Measurements from ENCODE around the gene CHD3. TPM values are rescaled to one million over a fixed set of nuclear protein-coding genes. Genes with fewer than 3 reads are reported as not detected.

CHD3 gene
- total RNA-seq, 1 experiment from 2014 or later: 191 TPM

DNA sequence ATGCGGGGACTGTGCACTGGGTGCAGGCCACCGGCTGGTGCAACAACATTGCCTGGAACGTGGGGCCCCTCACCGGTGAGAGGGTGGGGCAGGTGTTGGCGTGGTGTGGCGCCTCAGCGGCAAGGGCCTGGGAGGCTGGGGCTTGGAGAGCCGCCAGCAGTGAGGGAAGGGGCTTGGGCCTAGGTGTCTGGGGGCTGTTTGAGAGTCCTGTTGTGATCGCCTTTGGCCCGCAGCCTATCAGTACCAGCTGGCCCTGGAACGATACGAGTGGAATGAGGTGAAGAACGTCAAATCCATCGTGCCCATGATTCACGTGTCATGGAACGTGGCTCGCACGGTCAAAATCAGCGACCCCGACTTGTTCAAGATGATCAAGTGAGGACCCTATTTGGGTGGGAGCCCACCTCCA is 36.3 kb upstream of the CHD3 start:
- H3K9me2 ChIP-seq (replicated peaks; ENCODE audit: insufficient read depth, low read length): no peaks in the 10 kb centered on the region
- peaks cover 17% of the 10 kb centered on the region; the same call in 1 of the 2 replicates for H3K36me3 ChIP-seq (ENCODE audit: insufficient read depth, low read length)
- H3K9ac ChIP-seq (ENCODE audit: low read length): peak overlapping the region; percentile 46
- peak overlapping the region; percentile 11; the same call in 1 of the 2 replicates for H3K4me3 ChIP-seq (ENCODE audit: low read length)
- H3K27ac ChIP-seq (ENCODE audit: low read length): no peak overlapping the region
- H3K4me1 ChIP-seq (ENCODE audit: low read length): peaks cover 47% of the 10 kb centered on the region
- no peak overlapping the region for H2AFZ ChIP-seq (ENCODE audit: low read length)
- peak overlapping the region; percentile 32 for H3K4me2 ChIP-seq (ENCODE audit: low read depth, low read length, poor library complexity, severe bottlenecking)
- H3K79me2 ChIP-seq (ENCODE audit: low read length): peaks cover 11% of the 10 kb centered on the region
- H3K27me3 ChIP-seq (ENCODE audit: low read length): no peaks in the 10 kb centered on the region
- DNase-seq: no peak
- no peaks in the 10 kb centered on the region for H4K20me1 ChIP-seq (ENCODE audit: insufficient read depth, low read depth, low read length)
- H3K9me3 ChIP-seq (ENCODE audit: low read length): no peaks in the 10 kb centered on the region

DNA sequence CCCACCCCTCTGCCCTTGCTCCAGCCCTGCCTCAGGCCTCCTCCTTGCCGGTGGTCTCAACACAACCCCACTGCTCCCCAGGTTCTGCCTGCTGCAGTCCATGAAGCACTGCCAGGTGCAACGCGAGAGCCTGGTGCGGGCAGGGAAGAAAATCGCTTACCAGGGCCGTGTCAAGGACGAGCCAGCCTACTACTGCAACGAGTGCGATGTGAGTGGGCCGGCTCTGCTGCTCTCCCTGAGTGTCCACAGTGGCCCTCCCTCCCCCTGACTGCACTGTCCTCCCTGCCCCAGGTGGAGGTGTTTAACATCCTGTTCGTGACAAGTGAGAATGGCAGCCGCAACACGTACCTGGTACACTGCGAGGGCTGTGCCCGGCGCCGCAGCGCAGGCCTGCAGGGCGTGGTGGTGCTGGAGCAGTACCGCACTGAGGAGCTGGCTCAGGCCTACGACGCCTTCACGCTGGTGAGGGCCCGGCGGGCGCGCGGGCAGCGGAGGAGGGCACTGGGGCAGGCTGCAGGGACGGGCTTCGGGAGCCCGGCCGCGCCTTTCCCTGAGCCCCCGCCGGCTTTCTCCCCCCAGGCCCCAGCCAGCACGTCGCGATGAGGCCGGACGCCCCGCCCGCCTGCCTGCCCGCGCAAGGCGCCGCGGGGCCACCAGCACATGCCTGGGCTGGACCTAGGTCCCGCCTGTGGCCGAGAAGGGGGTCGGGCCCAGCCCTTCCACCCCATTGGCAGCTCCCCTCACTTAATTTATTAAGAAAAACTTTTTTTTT is 35.5 kb upstream of the CHD3 start:
- Histone ChIP-seq H3K4me2 (ENCODE audit: low read depth, low read length, poor library complexity, severe bottlenecking) (no peak overlapping the region), H3K27me3 (ENCODE audit: low read length) (no peaks in the 10 kb centered on the region), H3K4me1 (ENCODE audit: low read length) (peaks cover 51% of the 10 kb centered on the region), H3K4me3 (ENCODE audit: low read length) (no peak overlapping the region), H3K9me2 (replicated peaks; ENCODE audit: insufficient read depth, low read length) (no peaks in the 10 kb centered on the region), H4K20me1 (ENCODE audit: insufficient read depth, low read depth, low read length) (no peaks in the 10 kb centered on the region), H3K9me3 (ENCODE audit: low read length) (no peaks in the 10 kb centered on the region), H3K79me2 (ENCODE audit: low read length) (peaks cover 13% of the 10 kb centered on the region), H3K9ac (ENCODE audit: low read length) (no peak overlapping the region), H3K36me3 (ENCODE audit: insufficient read depth, low read length) (peaks cover 17% of the 10 kb centered on the region; the same call in 1 of the 2 replicates), H2AFZ (ENCODE audit: low read length) (no peak overlapping the region), H3K27ac (ENCODE audit: low read length) (no peak overlapping the region)
- no peak for DNase-seq

DNA sequence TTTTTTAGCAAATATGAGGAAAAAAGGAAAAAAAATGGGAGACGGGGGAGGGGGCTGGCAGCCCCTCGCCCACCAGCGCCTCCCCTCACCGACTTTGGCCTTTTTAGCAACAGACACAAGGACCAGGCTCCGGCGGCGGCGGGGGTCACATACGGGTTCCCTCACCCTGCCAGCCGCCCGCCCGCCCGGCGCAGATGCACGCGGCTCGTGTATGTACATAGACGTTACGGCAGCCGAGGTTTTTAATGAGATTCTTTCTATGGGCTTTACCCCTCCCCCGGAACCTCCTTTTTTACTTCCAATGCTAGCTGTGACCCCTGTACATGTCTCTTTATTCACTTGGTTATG is 34.9 kb upstream of the CHD3 start:
- no peak for DNase-seq
- no peaks in the 10 kb centered on the region for H3K9me3 ChIP-seq (ENCODE audit: low read length)
- no peak overlapping the region for H2AFZ ChIP-seq (ENCODE audit: low read length)
- H4K20me1 ChIP-seq (ENCODE audit: insufficient read depth, low read depth, low read length): no peaks in the 10 kb centered on the region
- H3K27ac ChIP-seq (ENCODE audit: low read length): no peak overlapping the region
- no peaks in the 10 kb centered on the region for H3K9me2 ChIP-seq (replicated peaks; ENCODE audit: insufficient read depth, low read length)
- H3K4me2 ChIP-seq (ENCODE audit: low read depth, low read length, poor library complexity, severe bottlenecking): no peak overlapping the region
- peaks cover 19% of the 10 kb centered on the region for H3K79me2 ChIP-seq (ENCODE audit: low read length)
- H3K27me3 ChIP-seq (ENCODE audit: low read length): no peaks in the 10 kb centered on the region
- peaks cover 17% of the 10 kb centered on the region; the same call in 1 of the 2 replicates for H3K36me3 ChIP-seq (ENCODE audit: insufficient read depth, low read length)
- H3K4me1 ChIP-seq (ENCODE audit: low read length): peaks cover 56% of the 10 kb centered on the region
- no peak overlapping the region for H3K4me3 ChIP-seq (ENCODE audit: low read length)
- no peak overlapping the region for H3K9ac ChIP-seq (ENCODE audit: low read length)

DNA sequence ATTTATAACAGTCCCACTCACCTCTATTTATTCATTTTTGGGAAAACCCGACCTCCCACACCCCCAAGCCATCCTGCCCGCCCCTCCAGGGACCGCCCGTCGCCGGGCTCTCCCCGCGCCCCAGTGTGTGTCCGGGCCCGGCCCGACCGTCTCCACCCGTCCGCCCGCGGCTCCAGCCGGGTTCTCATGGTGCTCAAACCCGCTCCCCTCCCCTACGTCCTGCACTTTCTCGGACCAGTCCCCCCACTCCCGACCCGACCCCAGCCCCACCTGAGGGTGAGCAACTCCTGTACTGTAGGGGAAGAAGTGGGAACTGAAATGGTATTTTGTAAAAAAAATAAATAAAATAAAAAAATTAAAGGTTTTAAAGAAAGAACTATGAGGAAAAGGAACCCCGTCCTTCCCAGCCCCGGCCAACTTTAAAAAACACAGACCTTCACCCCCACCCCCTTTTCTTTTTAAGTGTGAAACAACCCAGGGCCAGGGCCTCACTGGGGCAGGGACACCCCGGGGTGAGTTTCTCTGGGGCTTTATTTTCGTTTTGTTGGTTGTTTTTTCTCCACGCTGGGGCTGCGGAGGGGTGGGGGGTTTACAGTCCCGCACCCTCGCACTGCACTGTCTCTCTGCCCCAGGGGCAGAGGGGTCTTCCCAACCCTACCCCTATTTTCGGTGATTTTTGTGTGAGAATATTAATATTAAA is 34.4 kb upstream of the CHD3 start:
- no peaks in the 10 kb centered on the region for H3K27me3 ChIP-seq (ENCODE audit: low read length)
- H3K36me3 ChIP-seq (ENCODE audit: insufficient read depth, low read length): peaks cover 17% of the 10 kb centered on the region; the same call in 1 of the 2 replicates
- H3K4me1 ChIP-seq (ENCODE audit: low read length): peaks cover 62% of the 10 kb centered on the region
- no peak overlapping the region for H3K9ac ChIP-seq (ENCODE audit: low read length)
- H3K27ac ChIP-seq (ENCODE audit: low read length): no peak overlapping the region
- DNase-seq: no peak
- no peaks in the 10 kb centered on the region for H3K9me2 ChIP-seq (replicated peaks; ENCODE audit: insufficient read depth, low read length)
- H2AFZ ChIP-seq (ENCODE audit: low read length): no peak overlapping the region
- peaks cover 22% of the 10 kb centered on the region for H3K79me2 ChIP-seq (ENCODE audit: low read length)
- no peaks in the 10 kb centered on the region for H3K9me3 ChIP-seq (ENCODE audit: low read length)
- no peaks in the 10 kb centered on the region for H4K20me1 ChIP-seq (ENCODE audit: insufficient read depth, low read depth, low read length)
- no peak overlapping the region for H3K4me2 ChIP-seq (ENCODE audit: low read depth, low read length, poor library complexity, severe bottlenecking)
- no peak overlapping the region for H3K4me3 ChIP-seq (ENCODE audit: low read length)

DNA sequence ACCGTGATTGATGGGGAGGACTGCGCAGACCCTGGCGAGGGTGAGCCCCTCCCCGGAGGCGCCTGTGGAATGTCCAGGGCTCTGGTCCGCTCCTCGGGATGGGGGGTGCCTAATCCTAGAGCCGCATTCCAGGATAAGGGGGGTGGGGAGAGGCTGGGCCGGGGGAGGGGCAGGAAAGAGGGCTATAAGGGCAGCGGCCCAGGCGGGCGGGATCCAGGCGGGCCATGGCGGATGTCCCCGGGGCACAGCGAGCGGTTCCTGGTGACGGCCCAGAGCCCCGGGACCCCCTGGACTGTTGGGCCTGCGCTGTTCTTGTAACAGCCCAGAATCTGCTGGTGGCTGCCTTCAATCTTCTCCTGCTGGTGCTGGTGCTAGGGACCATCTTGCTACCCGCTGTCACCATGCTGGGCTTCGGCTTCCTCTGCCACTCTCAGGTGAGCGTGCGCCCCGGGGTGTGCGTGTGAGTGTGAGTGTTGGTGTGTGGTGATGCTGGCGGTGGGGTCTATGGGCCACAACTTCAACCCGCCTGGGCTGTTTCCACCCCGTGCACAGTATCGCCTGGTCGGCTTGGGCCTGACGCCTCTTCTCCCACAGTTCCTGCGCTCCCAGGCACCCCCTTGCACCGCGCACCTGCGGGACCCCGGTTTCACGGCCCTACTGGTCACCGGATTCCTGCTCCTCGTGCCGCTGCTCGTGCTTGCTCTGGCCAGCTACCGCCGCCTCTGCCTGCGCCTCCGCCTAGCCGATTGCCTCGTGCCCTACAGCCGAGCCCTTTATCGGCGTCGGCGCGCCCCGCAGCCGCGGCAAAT is 33.5 kb upstream of the CHD3 start, which contains the start of gene TMEM88:
Gene TMEM88, plus strand, starts transcription at position 216 of the 809 bp plus-strand sequence. Its CDS starts 9 bp downstream, at position 225.
- Histone ChIP-seq H3K4me3 (ENCODE audit: low read length) (peak within 1 kb of the TSS; percentile 76), H4K20me1 (ENCODE audit: insufficient read depth, low read depth, low read length) (no peaks in the 10 kb centered on the region), H2AFZ (ENCODE audit: low read length) (no peak within 1 kb of the TSS), H3K27me3 (ENCODE audit: low read length) (no peaks in the 10 kb centered on the region), H3K27ac (ENCODE audit: low read length) (peak within 1 kb of the TSS; percentile 91), H3K4me2 (ENCODE audit: low read depth, low read length, poor library complexity, severe bottlenecking) (peak within 1 kb of the TSS; percentile 91), H3K4me1 (ENCODE audit: low read length) (peaks cover 58% of the 10 kb centered on the region), H3K9me2 (replicated peaks; ENCODE audit: insufficient read depth, low read length) (no peaks in the 10 kb centered on the region), H3K36me3 (ENCODE audit: insufficient read depth, low read length) (peaks cover 17% of the 10 kb centered on the region; the same call in 1 of the 2 replicates), H3K9me3 (ENCODE audit: low read length) (no peaks in the 10 kb centered on the region), H3K79me2 (ENCODE audit: low read length) (peaks cover 25% of the 10 kb centered on the region), H3K9ac (ENCODE audit: low read length) (peak within 1 kb of the TSS; percentile 84)
- peak; percentile 58 for DNase-seq

DNA sequence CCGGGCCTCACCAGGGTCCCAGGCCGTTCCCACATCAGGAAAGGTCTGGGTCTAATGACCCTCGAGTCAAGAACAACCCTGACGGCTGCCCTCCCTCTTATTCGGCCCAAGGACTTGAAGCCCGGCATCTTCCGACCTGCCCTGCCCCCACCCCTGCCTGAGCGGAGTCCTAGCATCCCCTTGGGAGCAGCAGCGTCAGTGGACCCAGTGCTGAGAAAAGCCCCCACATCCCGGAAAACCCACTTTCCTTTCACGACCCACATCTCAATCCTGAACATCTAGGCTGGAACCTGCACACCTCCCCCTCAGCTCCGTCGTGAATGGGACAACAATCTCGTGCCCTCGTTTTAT is 33.0 kb upstream of the CHD3 start:
- DNase-seq: no peak
- Histone ChIP-seq H3K36me3 (ENCODE audit: insufficient read depth, low read length) (peaks cover 17% of the 10 kb centered on the region; the same call in 1 of the 2 replicates), H4K20me1 (ENCODE audit: insufficient read depth, low read depth, low read length) (no peaks in the 10 kb centered on the region), H3K4me2 (ENCODE audit: low read depth, low read length, poor library complexity, severe bottlenecking) (peak overlapping the region; percentile 91), H2AFZ (ENCODE audit: low read length) (no peak overlapping the region), H3K9me2 (replicated peaks; ENCODE audit: insufficient read depth, low read length) (no peaks in the 10 kb centered on the region), H3K9ac (ENCODE audit: low read length) (peak overlapping the region; percentile 84), H3K27ac (ENCODE audit: low read length) (peak overlapping the region; percentile 91), H3K27me3 (ENCODE audit: low read length) (no peaks in the 10 kb centered on the region), H3K4me3 (ENCODE audit: low read length) (peak overlapping the region; percentile 76), H3K79me2 (ENCODE audit: low read length) (peaks cover 25% of the 10 kb centered on the region), H3K4me1 (ENCODE audit: low read length) (peaks cover 53% of the 10 kb centered on the region), H3K9me3 (ENCODE audit: low read length) (no peaks in the 10 kb centered on the region)

DNA sequence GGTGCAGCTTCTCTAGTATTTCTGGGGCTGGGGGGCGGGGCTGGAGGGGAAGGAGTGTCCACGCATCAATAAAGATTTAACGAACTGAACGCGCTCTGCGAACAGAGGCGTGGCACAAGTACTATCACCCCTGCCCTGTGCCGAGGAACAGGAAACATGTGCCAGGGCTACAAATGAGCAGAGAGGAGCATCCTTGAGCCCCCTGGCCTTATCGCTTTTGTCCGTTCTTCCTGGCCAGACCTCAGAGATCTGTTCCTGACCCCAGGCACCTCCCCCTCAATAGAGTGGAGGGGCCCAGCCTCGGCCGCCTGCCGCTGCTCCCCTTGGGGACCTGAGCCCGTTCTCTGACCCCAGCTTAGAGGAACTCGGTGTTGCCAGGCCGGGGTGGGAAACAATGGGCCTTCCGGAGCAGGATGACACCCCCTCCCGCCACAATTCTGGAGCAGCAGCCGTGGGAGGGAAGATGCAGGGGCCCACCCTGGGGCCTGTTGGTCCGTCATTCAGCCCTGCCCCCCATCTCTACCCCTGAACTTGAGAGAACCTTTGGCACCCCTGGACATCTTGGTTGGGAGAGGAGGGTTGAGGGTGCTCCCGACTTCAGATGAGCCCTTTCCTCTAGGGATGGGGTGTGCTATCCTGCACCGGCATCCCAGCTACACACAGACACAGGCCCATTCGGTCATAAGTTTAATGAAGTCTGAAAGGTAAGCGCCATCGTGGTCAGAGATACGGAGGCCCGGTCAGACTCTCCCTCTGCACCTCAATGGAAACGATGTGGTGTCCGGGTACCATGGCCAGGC is 32.4 kb upstream of the CHD3 start:
- Histone ChIP-seq H3K27me3 (ENCODE audit: low read length) (no peaks in the 10 kb centered on the region), H3K4me1 (ENCODE audit: low read length) (peaks cover 47% of the 10 kb centered on the region), H4K20me1 (ENCODE audit: insufficient read depth, low read depth, low read length) (no peaks in the 10 kb centered on the region), H2AFZ (ENCODE audit: low read length) (no peak overlapping the region), H3K4me2 (ENCODE audit: low read depth, low read length, poor library complexity, severe bottlenecking) (peak overlapping the region; percentile 91), H3K36me3 (ENCODE audit: insufficient read depth, low read length) (peaks cover 14% of the 10 kb centered on the region; the same call in 1 of the 2 replicates), H3K4me3 (ENCODE audit: low read length) (peak overlapping the region; percentile 76), H3K27ac (ENCODE audit: low read length) (peak overlapping the region; percentile 91), H3K79me2 (ENCODE audit: low read length) (peaks cover 25% of the 10 kb centered on the region), H3K9ac (ENCODE audit: low read length) (peak overlapping the region; percentile 84), H3K9me2 (replicated peaks; ENCODE audit: insufficient read depth, low read length) (no peaks in the 10 kb centered on the region), H3K9me3 (ENCODE audit: low read length) (no peaks in the 10 kb centered on the region)
- peak; percentile 95 for DNase-seq

All from Karpas-422 (cell line).